Tibial artery (tissue), 4 donors: Measurements from ENCODE around the gene LHFPL4.

Experiments
- DNase-seq, 2 donors: peaks; one replicate each; pipeline ENCODE4 v3.0.0-alpha.2; 2019
- H3K27ac ChIP-seq, 2 donors: fragments of 200-600 bp; sonication (generic) in 1 of 2; 1 replicate in 1 of 2; 2 replicates in 1 of 2; pipeline ENCODE4 v1.5.1; 2018 to 2019; ENCODE audit warnings: mild to moderate bottlenecking in 1 of 2
- H3K27me3 ChIP-seq, 2 donors: fragments of 200-600 bp; sonication (generic) in 1 of 2; one replicate each; pipeline versions ENCODE4 v1.5.1 to v1.6.0; 2016 to 2019
- H3K36me3 ChIP-seq, 3 donors: fragments of 200-600 bp; sonication (generic) in 2 of 3; one replicate each; pipeline ENCODE4 v1.5.1; 2016 to 2019; ENCODE audit warnings: mild to moderate bottlenecking in 2 of 3
- H3K4me1 ChIP-seq, 4 donors: fragments of 200-600 bp; sonication (generic) in 2 of 4; 1 replicate in 3 of 4; 2 replicates in 1 of 4; pipeline ENCODE4 v1.5.1; 2016 to 2019
- H3K4me3 ChIP-seq, 2 donors: fragments of 200-600 bp; sonication (generic) in 1 of 2; 1 replicate in 1 of 2; 2 replicates in 1 of 2; pipeline ENCODE4 v1.5.1; 2018 to 2019; ENCODE audit warnings: mild to moderate bottlenecking in 2 of 2
- H3K9me3 ChIP-seq, 3 donors: fragments of 200-600 bp; sonication (generic) in 1 of 3; one replicate each; pipeline ENCODE4 v1.5.1; 2016 to 2019
- CTCF ChIP-seq, 2 experiments: fragments of 200-600 bp in 1 of 2; fragments of 450-650 bp in 1 of 2; IDR thresholded peaks; one replicate each; pipeline ENCODE4 v1.5.1; 2017 to 2019; ENCODE audit warnings: antibody characterized with exemption in 2 of 2, mild to moderate bottlenecking in 1 of 2, moderate library complexity in 1 of 2
- intact Hi-C: fragments of 100-400 bp; cut with DNase I; formaldehyde crosslinking; loops from one replicate; pipeline ENCODE4 v1.15.0; 2023; ENCODE audit warnings: low total_unique reads

The LHFPL4 gene

GRCh38 chr3:9508781-9509180, 44.8 kb downstream of the LHFPL4 start:
- Histone ChIP-seq H3K9me3 (no peaks in the 10 kb centered on the region), H3K27me3 (peaks cover 0 to 31% of the 10 kb centered on the region in 2 donors), H3K4me3 (no peak overlapping the region), H3K4me1 (no peaks in the 10 kb centered on the region), H3K27ac (no peak overlapping the region), H3K36me3 (no peaks in the 10 kb centered on the region)
- no peak for DNase-seq
- TF ChIP-seq CTCF (IDR thresholded peaks at IDR 0.05) = no peak
- intact Hi-C loops = no loop called here

- DNase-seq = no peak
- H3K4me3 ChIP-seq = no peak overlapping the region
- H3K27ac ChIP-seq = no peak overlapping the region
- intact Hi-C loops = no loop called here
- no peak for TF ChIP-seq CTCF (IDR thresholded peaks at IDR 0.05)
- no peaks in the 10 kb centered on the region for H3K36me3 ChIP-seq
- peaks cover 0 to 31% of the 10 kb centered on the region in 2 donors for H3K27me3 ChIP-seq
- no peaks in the 10 kb centered on the region for H3K9me3 ChIP-seq
- H3K4me1 ChIP-seq = no peaks in the 10 kb centered on the region
Observed at GRCh38 chr3:9507586-9508578, 45.7 kb downstream of the LHFPL4 start.

GRCh38 chr3:9503283-9503682, 50.3 kb downstream of the LHFPL4 start:
- intact Hi-C loops = loop anchor here (5.0 kb wide), 1 partner anchor 399 kb away; the partner anchor contains the start of gene IL17RE
- Histone ChIP-seq H3K27me3 (peaks cover 0 to 41% of the 10 kb centered on the region in 2 donors), H3K9me3 (no peaks in the 10 kb centered on the region)

GRCh38 chr3:9501226-9501625, 52.4 kb downstream of the LHFPL4 start:
- Histone ChIP-seq H3K27me3 (peaks cover 0 to 31% of the 10 kb centered on the region in 2 donors), H3K4me3 (no peak overlapping the region), H3K27ac (no peak overlapping the region), H3K4me1 (peaks cover 0 to 12% (median 8%) of the 10 kb centered on the region in 4 donors), H3K36me3 (no peaks in the 10 kb centered on the region), H3K9me3 (no peaks in the 10 kb centered on the region)
- no peak for TF ChIP-seq CTCF (IDR thresholded peaks at IDR 0.05)
- DNase-seq = no peak
- intact Hi-C loops = loop anchor here (5.0 kb wide), 1 partner anchor 401 kb away; the partner anchor contains the start of gene IL17RE

More at GRCh38 chr3:9503283-9503682, 50.3 kb downstream of the LHFPL4 start:
- peak in 1 of 2 donors; percentile 65 for DNase-seq
- H3K36me3 ChIP-seq = no peaks in the 10 kb centered on the region
- H3K4me1 ChIP-seq = peaks cover 0 to 12% (median 8%) of the 10 kb centered on the region in 4 donors
- peak; percentile 58 to 75 for TF ChIP-seq CTCF (IDR thresholded peaks at IDR 0.05)
- H3K4me3 ChIP-seq = no peak overlapping the region
- no peak overlapping the region for H3K27ac ChIP-seq

DNA sequence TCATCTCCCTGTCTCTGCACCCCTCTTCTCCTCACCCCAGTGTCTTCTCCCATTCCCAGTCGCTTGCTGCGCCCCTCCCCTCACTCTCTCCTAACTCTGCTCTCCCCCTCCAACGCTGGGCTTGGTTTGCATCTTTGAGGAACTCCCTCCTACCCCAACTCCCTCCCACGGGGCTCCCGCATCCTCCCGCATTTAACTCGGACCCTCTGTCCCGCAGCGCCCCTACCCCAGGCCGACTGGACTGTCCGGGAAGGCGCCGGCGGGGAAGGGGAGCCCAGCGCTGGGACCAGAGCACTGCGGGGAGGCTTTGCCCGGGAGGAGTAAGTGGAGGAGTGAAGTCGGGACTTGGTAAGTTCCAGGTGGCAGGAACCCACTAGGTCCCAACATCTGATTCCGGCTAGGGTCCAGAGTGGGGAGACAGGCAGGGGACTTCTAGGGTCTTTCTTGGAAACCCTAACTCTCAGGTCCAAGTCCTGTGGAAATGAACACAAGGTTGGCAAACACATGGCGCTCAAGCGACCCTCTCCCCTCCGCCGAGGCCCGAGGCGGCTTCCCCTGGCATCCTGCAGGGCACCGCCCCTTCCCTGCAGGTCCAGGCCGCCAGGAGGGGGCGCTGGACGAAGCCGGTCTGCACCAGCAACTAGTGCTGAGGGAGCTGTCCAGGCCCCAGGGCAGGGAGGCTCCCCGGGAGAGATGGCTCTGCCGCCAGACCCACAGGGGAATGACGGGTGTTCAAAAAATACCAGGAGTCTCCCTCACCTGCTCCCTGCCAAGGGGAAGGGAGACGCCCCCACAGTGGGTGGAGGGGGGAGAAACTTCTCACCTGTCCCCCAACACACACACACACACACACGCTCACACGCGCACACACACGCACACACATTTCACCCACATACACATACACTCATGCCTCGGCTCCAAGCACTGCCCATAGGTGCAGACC, 53.2 kb downstream of the LHFPL4 start:
- Histone ChIP-seq H3K27ac (no peak overlapping the region), H3K4me3 (no peak overlapping the region), H3K9me3 (no peaks in the 10 kb centered on the region), H3K27me3 (peaks cover 0 to 31% of the 10 kb centered on the region in 2 donors), H3K4me1 (peaks cover 0 to 12% (median 8%) of the 10 kb centered on the region in 4 donors), H3K36me3 (no peaks in the 10 kb centered on the region)
- peak in 1 of 2 experiments; percentile 44 for TF ChIP-seq CTCF (IDR thresholded peaks at IDR 0.05)
- intact Hi-C loops = loop anchor here (5.0 kb wide), 1 partner anchor 402 kb away; the partner anchor contains the start of gene IL17RE
- no peak for DNase-seq
